Peyer's patch (tissue), 4 donors: ENCODE data around the gene OLAH.

Experiments used
- POLR2A ChIP-seq, 2 donors: fragments of 450-650 bp; IDR thresholded peaks; one replicate each; pipeline ENCODE4 v1.5.1; 2017; ENCODE audit warnings: antibody characterized with exemption in 2 of 2, mild to moderate bottlenecking in 2 of 2, moderate library complexity in 2 of 2
- TF ChIP-seq, protein P1 (sequence below), 6 experiments: fragments of 450-650 bp in 4 of 6; fragments of 200-600 bp in 2 of 6; sonication (generic) in 1 of 6; IDR thresholded peaks; one replicate each; pipeline ENCODE4 v1.5.1; 2017 to 2019; ENCODE audit warnings: antibody characterized with exemption in 6 of 6, mild to moderate bottlenecking in 3 of 6, moderate library complexity in 1 of 6

DNA sequence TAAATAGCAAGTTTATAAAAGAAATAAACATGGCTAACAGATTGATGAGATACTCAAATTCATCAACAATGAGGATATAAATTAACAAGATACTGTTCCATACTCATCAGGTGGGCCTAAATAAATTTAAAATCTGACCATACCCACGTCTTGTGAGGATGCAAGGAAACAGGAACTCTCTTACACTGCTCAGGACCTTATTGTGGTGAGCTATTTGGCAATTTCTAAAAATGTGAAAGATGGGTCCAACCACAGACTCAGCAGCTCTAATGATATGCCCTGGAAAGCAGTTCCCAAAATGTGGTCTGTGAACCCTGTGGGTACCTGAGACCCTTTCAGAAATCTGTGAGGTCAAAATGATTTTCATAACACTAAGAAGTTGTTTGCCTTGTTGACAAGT, 74.9 kb downstream of the OLAH start:
- TF ChIP-seq, protein P1, sequence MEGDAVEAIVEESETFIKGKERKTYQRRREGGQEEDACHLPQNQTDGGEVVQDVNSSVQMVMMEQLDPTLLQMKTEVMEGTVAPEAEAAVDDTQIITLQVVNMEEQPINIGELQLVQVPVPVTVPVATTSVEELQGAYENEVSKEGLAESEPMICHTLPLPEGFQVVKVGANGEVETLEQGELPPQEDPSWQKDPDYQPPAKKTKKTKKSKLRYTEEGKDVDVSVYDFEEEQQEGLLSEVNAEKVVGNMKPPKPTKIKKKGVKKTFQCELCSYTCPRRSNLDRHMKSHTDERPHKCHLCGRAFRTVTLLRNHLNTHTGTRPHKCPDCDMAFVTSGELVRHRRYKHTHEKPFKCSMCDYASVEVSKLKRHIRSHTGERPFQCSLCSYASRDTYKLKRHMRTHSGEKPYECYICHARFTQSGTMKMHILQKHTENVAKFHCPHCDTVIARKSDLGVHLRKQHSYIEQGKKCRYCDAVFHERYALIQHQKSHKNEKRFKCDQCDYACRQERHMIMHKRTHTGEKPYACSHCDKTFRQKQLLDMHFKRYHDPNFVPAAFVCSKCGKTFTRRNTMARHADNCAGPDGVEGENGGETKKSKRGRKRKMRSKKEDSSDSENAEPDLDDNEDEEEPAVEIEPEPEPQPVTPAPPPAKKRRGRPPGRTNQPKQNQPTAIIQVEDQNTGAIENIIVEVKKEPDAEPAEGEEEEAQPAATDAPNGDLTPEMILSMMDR (IDR thresholded peaks at IDR 0.05): no peak
- no peak for TF ChIP-seq POLR2A (IDR thresholded peaks at IDR 0.05)
